Putamen (tissue), 1 donor: Measurements from ENCODE around the gene CPEB1.
"Not testable (repeated sequence)": the region's sequence is repeated elsewhere in the genome, so short reads cannot be mapped to it uniquely, and the experiment has no call there.

Source experiments
- DNase-seq: peaks from one replicate; pipeline ENCODE4 v3.0.0-alpha.2; 2016; ENCODE audit warnings: low spot score

The CPEB1 gene

DNA sequence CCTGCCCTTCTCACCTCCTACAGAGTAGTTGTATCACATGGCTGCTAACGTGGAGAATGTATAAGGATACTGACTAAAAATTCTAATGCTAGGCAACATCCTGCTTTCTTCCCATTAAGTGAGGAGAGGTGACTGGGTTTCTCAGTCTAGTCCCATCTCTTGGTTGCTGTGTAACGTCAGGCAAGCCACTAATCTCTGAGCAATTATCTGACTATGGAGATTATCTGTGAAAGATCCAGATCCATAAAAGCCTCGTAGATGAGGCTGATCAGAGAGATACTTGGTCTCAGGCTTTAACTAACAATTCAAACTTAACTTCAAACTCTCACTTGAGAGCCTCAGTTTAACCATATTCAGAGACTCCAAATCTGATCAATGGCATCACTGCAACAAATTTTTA, 102.2 kb downstream of the CPEB1 start:
- no peak for DNase-seq

DNA sequence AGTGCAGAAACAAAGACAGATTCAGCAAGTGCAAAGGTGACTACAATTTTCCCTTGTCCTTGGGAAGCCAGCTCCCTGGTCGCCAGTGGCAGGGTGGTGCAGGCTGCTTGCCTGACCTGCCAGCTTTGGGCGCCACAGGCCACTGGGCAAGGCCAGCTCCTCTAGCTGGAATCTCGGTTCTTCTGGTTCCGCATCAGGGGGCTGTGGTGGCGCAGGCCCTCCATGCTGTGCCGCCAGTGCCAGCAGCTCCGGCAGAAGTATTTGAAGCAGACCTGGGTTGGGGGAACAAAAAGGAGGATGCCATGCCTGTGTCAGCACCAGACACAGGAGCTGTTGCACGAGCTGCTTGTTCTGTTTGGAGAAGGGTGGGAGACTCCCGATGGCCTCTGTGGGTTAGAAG, 102.7 kb downstream of the CPEB1 start:
- no peak for DNase-seq

GRCh38 chr15:82543160-82543559, 104.0 kb downstream of the CPEB1 start:
- DNase-seq = no peak

DNA sequence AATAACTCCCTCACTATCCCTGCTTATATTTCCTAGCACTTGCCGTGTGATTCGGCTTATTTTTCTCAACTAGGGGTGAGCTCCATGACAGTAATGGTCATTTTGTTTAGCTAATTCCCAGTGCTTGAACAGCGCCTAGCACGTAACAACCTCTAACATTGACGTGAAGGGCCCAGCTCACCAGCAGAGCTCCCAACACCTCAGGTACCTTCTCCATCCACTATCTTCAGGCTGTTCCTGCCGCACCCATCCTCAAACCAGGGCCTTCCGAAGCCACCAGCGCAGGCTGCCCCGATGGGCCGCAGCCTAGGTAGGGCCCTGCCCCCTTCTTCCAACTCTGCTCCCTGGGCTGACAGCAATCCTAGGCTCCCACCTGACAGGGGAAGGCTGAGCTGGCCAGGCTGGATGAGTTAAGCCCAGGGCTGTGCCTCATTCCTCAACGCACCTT, 106.2 kb downstream of the CPEB1 start:
- no peak for DNase-seq

- peak; percentile 94 for DNase-seq
Measured at GRCh38 chr15:82540055-82540983, 106.8 kb downstream of the CPEB1 start, which contains the start of gene RPS17. Gene RPS17, minus strand, starts transcription at chr15:82540457. Its CDS starts 29 bp downstream, at chr15:82540428.

GRCh38 chr15:82539691-82540054, 107.5 kb downstream of the CPEB1 start:
- peak; percentile 28 for DNase-seq

DNA sequence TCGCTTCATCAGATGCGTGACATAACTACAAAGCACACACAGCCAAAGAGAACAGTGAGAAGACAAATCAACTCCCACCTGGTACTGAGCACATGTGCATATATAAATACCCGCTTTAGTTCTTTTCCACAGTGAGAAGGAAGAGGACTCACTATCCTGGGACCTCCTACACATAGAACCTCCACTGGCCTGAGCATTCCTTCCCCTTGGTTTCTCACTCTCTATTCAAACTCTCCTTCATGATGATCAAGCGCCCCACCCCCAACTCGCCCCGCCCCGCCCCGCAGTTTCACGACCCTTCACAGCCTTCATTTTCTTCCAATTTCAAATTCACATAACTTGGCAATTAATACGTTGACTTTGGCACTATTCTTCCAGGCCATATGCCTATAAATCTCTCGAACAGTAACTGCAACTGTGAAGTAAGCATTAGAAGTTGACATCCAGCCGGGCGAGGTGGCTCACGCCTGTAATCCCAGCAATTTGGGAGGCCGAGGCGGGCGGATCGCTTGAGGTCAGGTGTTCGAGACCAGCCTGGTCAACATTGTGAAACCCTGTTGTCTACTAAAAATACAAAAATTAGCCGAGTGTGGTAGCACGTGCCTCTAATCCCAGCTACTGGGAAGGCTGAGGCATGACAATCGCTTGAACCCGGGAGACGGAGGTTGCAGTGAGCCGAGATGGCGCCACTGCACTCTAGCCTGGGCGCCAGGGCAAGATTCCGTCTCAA, 108.0 kb downstream of the CPEB1 start:
- DNase-seq = peak; percentile 49

DNA sequence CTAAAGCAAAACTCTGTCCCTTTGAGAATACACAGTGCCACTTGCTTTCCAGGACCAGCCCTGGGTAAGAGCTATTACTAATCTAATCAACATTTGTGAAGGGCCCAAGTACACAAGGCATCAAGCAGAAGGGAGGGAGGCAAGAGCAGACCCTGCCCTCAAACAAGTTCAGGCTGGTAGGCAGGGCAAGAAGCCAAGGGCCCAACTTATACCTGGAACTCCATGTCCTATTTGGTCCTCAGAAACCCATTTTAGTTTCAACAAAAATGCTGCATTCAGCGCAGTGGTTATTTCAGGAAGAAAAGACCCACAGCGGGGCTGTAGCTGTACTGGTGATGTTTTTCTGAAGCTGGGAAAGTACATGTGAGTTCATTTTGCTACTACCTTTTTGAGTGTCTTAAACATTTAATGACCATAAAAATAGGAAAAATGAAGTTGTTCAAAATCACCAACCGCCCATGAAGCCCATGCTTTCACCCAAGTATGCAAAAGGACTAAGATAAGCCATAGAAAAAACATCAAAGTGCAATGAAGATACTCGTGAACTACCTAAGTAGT, 109.7 kb downstream of the CPEB1 start:
- no peak for DNase-seq

DNA sequence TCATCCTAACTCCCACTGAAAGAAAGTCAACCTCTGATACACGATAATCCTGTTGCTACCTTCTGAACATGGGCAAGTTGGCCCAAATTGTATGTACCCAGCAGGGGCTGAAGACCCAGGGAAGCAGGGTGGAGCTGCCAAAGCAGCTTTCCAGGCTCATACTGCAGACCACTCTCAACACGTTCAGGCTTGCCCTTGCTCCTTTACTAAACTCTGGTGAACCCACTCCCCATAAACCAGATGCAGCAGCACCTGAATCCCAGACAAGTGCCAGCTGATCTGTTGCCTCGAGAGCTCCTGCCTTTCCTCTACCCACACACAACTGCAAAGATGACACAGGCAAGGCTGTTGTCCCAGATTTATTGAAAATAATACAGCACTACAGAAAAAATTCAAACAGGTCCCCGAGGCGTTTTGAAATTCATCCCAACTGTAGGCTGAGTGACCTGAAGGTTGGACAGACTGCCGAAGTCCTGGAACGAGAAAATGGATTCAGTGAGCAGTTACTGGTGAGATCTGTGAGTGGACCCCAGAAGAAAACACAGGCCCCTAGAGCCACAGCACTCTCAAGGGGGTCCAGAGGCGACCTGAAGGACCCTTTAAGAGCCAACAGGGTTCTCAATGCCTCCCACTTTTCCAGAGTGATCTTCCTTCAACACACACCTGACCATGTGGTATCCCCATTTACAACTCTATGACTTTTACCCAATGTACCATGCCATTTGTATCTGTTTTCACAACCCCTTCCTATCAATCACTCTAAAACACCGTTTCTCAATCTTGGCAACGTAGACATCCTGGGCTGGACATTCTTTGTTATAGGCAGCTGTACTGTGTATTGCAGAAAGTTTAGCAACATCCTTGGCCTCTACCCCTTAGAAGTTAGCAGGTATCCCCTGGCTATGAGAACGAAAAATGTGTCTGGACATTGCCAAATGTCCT, 110.5 kb downstream of the CPEB1 start:
- DNase-seq = no peak

DNA sequence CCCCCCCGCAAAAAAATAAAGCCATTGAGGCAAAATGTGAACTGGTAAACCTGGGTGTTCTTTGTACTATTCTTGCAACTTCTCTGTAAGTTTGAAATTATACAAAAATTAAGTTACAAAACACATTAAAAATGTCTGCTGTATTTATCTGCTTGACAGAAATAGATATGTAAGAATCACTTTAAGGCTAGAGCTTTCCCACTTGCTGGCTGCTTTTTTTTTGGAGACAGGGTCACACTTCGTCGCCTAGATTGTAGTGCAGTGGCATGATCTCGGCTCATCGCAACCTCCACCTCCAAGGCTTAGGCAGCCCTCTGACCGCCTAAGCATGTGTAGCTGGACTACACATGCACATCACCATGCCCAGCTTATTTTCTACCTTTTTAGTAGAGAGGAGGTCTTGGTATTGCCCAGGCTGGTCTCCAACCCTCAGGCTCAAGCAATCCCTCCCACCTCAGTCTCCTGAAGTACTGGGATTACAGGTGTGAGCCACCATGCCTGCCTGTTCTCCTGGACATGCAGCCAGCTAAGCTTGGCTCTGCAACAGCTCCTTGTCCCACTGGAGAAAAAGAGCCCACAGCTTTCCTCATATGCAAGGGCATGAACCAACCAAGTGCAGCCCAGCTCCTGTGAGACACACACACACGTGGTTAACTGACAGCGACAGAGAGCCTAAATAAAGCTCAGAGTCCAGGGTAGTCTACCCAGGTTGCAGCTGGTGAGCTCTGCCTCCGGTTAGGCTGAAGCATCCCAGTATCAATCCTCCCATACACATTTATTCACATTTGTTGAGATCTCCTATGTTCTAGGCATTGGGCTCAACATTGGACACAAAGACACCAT, 111.4 kb downstream of the CPEB1 start:
- no peak for DNase-seq

GRCh38 chr15:82535151-82535550, 112.0 kb downstream of the CPEB1 start:
- DNase-seq = not testable (repeated sequence)

GRCh38 chr15:82534457-82534861, 112.7 kb downstream of the CPEB1 start:
- not testable (repeated sequence) for DNase-seq

DNA sequence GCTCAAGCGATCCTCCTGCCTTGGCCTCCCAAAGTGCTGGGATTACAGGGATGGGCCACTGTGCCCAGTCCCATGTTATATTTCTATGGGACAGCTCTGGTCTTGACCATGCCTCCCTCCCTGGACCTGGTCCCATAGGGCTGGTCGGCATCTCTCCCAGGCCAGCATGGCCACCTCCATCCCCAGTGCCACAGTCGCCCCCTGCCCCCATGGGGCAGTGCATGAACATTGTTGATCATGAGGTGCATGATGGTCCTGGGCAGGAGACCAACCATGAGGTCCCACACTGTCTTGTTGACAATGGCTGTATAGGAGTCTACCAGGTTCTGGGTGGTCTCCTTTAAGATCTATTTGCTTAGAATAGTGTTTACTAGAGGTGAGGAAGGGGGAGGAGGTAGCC, 113.4 kb downstream of the CPEB1 start:
- DNase-seq = no peak

GRCh38 chr15:82532991-82533481, 114.1 kb downstream of the CPEB1 start:
- no peak for DNase-seq

DNA sequence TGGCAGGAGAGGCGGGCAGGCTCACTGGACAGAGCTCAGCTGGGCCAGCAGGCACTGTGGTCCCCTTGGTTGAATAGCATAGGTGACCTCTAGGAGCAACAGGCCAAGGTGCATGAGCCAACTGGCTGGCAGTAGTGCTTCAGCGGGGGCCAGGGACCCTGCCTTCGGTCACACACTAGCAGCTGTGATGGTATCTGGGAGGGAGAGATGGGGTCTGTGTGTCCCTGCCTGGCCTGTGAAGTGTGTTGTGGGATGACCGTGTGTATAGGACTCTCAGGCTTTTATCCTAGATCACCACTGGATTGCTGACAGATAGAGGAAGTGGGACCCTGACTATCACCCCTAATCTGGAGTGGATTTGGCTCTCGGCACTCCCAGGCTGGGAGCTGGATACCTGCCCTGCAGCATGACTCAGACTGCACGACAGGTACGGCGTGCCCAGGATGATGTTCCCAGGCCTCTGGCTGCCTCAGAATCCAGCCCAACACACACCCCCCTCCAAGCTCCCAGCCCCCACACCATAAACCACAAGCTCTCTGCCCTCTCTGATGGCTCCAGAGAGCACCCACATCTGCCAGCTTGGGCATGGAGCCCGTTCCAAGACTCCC, 114.7 kb downstream of the CPEB1 start:
- DNase-seq = no peak

DNA sequence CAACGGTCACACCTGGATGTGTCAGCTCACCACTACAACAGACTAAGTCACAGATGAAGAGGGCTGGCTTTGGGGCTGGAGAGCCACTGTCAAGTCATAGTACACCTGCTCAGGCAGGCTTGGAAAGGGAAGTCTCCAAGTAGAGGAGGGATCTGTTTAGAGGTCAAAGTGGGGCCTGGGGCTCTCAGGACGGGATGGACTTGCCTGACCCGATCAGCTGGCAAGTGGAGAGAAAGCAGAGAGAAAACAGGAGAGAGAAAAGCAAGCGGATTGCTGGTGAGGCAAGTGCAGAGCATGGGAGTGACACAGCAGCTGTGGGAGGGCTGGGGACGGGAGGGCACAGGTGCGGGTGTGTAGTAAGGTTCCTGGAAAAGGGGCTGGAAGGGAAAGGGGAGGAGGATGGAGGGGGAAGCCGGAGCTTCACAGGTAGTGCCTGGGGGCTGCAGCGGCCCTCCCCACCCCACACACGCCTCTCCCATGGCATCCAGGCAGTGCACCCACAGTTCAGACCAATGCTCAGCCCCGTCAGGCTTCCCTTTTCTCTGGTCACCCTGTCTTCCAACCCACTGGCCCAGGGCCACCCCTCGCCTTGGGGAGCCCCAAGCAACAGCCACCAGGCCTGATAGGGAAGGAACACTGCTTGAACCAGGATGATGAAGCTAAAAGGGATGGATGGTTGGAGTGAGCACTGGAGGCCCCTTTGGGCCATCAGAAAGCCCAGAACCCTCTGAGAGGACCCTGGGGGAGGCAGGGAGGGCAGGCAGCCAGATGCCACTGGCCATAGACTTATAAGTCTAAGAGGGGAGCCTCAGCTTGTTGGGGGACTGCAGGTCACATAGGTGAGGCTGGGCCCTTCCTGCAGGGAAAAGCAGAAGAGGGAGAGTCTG, 115.4 kb downstream of the CPEB1 start:
- no peak for DNase-seq

GRCh38 chr15:82530606-82531379, 116.4 kb downstream of the CPEB1 start:
- peak; percentile 32 for DNase-seq

DNA sequence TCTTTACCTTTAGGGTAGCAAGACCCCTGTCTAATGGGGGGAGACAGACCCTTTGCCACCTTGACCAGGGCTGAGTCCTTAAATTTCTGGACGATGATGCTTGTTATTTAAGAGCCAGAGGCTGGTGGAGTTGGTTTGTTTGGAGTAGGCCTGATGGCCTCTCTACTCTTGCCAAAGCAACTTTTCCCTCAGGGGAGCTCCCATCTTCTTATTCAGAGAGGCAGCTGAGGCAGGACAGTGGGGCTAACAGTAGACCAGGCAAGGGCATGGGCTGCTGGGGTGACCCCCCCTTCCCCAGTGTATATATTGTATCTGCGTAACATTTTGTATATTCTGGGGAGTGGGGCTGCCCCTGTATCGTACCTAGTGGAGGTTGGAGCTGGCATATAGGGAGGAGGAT, 117.2 kb downstream of the CPEB1 start:
- DNase-seq = no peak
